Measurements from ENCODE around the gene AKAP13.
"Not testable (repeated sequence)": the region's sequence is repeated elsewhere in the genome, so short reads cannot be mapped to it uniquely, and the experiment has no call there.

DNA sequence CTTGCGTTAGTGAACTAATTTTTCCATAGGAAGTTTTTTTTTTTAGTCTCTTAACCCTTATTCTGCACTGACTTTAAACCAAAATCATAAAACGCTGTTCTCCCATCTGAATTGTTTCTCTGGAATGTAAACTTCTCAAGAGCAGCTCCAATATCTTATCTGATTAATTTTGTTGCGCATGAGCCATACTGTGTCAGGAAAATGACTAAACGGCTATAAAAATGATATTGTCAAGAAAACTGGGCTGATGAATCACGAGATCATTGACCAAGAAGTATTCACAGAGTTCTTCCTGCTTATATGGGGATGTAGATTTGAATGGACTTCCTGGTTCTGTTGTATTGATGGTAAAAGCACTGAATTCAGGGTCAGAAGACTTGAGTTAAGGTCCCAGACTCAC, 37.0 kb upstream of the AKAP13 start:
- TF ChIP-seq FOSL2 (IDR thresholded peaks at IDR 0.05) = peak; percentile 61; the same call in 1 of the 2 replicates
- TF ChIP-seq FOSL2 (CRISPR knock-in tag; IDR thresholded peaks at IDR 0.05) = peak; percentile 88
- TF ChIP-seq, protein P1, sequence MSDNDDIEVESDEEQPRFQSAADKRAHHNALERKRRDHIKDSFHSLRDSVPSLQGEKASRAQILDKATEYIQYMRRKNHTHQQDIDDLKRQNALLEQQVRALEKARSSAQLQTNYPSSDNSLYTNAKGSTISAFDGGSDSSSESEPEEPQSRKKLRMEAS (IDR thresholded peaks at IDR 0.05) = peak; percentile 46; the same call in 1 of the 2 replicates
- TF ChIP-seq, protein P2, sequence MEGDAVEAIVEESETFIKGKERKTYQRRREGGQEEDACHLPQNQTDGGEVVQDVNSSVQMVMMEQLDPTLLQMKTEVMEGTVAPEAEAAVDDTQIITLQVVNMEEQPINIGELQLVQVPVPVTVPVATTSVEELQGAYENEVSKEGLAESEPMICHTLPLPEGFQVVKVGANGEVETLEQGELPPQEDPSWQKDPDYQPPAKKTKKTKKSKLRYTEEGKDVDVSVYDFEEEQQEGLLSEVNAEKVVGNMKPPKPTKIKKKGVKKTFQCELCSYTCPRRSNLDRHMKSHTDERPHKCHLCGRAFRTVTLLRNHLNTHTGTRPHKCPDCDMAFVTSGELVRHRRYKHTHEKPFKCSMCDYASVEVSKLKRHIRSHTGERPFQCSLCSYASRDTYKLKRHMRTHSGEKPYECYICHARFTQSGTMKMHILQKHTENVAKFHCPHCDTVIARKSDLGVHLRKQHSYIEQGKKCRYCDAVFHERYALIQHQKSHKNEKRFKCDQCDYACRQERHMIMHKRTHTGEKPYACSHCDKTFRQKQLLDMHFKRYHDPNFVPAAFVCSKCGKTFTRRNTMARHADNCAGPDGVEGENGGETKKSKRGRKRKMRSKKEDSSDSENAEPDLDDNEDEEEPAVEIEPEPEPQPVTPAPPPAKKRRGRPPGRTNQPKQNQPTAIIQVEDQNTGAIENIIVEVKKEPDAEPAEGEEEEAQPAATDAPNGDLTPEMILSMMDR (IDR thresholded peaks at IDR 0.05) = not testable (repeated sequence)
